Gastrocnemius medialis (tissue), 4 donors: ENCODE data around the gene EMCN. TPM values are rescaled to one million over a fixed set of nuclear protein-coding genes. Genes with fewer than 3 reads are reported as not detected.
A peak's percentile ranks its signal among the peaks of the same experiment; 100 is the strongest.

Experiments
- ATAC-seq, 2 donors: fragments of 150-250 bp; one replicate each; pipeline ENCODE4 v1.9.1; 2016
- DNase-seq, 2 donors: peaks; one replicate each; pipeline ENCODE4 v3.0.0-alpha.2; 2019
- H3K27ac ChIP-seq, 4 donors: fragments of 200-600 bp; sonication (generic); 1 replicate in 1 of 4; 2 replicates in 3 of 4; pipeline ENCODE4 v1.5.1; 2016 to 2018; ENCODE audit warnings: mild to moderate bottlenecking in 2 of 4, moderate library complexity in 1 of 4
- H3K27me3 ChIP-seq, 3 donors: fragments of 200-600 bp; sonication (generic) in 2 of 3; 1 replicate in 1 of 3; 2 replicates in 2 of 3; pipeline versions ENCODE4 v1.5.1 to v1.6.0; 2016 to 2019; ENCODE audit warnings: mild to moderate bottlenecking in 1 of 3, moderate library complexity in 1 of 3
- H3K36me3 ChIP-seq, 2 donors: fragments of 200-600 bp; sonication (generic) in 1 of 2; one replicate each; pipeline ENCODE4 v1.5.1; 2017 to 2018
- H3K4me1 ChIP-seq, 2 donors: fragments of 200-600 bp; sonication (generic) in 1 of 2; one replicate each; pipeline ENCODE4 v1.5.1; 2016 to 2017; ENCODE audit warnings: mild to moderate bottlenecking in 2 of 2
- H3K4me3 ChIP-seq, 4 donors: fragments of 200-600 bp; sonication (generic) in 3 of 4; 1 replicate in 1 of 4; 2 replicates in 3 of 4; pipeline ENCODE4 v1.5.1; 2016 to 2019; ENCODE audit warnings: mild to moderate bottlenecking in 2 of 4
- H3K9me3 ChIP-seq, 3 donors: fragments of 200-600 bp; sonication (generic) in 2 of 3; 1 replicate in 1 of 3; 2 replicates in 2 of 3; pipeline ENCODE4 v1.5.1; 2016 to 2019
- POLR2A ChIP-seq, 2 donors: fragments of 450-650 bp; IDR thresholded peaks; one replicate each; pipeline ENCODE4 v1.6.1; 2017; ENCODE audit warnings: antibody characterized with exemption in 2 of 2, mild to moderate bottlenecking in 2 of 2, moderate library complexity in 2 of 2
- in situ Hi-C, 4 donors: fragments of 200-750 bp; cut with MboI; loops; one replicate each; pipeline versions ENCODE4 v1.15.0 to v1.8.0; 2017; ENCODE audit warnings: low sequenced_read_pairs in 4 of 4
- intact Hi-C: fragments of 100-400 bp; cut with DNase I; formaldehyde crosslinking; loops from one replicate; pipeline ENCODE4 v1.15.1; 2023; ENCODE audit warnings: low total_unique reads
- total RNA-seq, 4 donors: library from RNA; depleted of rRNA; stranded (reverse); fragments of >200 nt; gene quantifications; one replicate each; pipeline versions ENCODE4 v1.1.0 to v1.2.3, GENCODE V29; 2016
- TF ChIP-seq, protein P1 (sequence below), 5 experiments: fragments of 450-650 bp in 3 of 5; fragments of 200-600 bp in 2 of 5; sonication (generic) in 2 of 5; IDR thresholded peaks in 4 of 5; conservative IDR thresholded peaks in 1 of 5; 1 replicate in 4 of 5; 2 replicates in 1 of 5; pipeline ENCODE4 v1.5.1; 2016 to 2019; ENCODE audit warnings: antibody characterized with exemption in 5 of 5, mild to moderate bottlenecking in 3 of 5, moderate library complexity in 3 of 5

Gene EMCN
- total RNA-seq, 4 donors from 2014 or later = 10.8 to 27.5 (median 12.2) TPM

DNA sequence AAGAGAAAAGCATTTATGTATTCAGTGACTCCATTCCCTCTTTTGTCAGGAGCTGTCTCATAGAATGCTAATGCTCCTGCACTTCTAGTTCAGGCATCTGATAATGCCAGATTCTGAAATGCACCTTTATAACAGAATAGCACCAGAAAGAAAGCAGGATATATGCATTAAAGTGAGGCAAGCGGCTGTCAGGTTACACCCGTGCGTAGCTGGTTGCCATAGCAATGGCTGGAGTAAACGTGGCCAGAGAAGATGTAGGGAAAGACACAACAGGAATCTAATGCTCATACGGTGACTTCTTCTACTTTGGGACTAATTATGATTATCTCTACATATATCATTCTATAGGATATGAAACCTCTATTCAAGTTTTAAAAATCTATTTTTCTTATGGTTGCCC, 5.9 kb downstream of the EMCN start:
- intact Hi-C loops (no loop called here), in situ Hi-C loops (no loop called here)
- peak overlapping the region in 3 of 4 donors; percentile 10 to 34 (median 14) for H3K27ac ChIP-seq

DNA sequence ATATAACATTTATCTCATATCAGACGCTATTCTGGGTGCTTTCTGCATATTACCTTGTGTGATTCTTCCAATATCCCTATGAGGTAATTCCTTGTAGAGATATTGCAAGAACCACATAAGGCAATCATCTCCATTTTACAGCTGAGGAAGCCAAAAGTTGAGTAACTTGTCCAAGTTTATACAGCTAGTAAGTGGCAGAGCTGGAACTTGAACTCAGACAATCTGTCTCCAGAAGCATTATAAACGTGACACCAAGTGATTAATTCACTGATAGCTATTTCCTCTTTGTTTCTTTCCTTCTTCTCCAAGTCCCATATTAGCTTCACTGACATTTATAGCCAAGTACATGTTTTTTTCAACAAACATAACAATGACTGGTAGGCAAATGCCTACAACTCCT, 7.3 kb downstream of the EMCN start:
- in situ Hi-C loops = no loop called here
- TF ChIP-seq POLR2A (IDR thresholded peaks at IDR 0.05) = no peak
- TF ChIP-seq, protein P1, sequence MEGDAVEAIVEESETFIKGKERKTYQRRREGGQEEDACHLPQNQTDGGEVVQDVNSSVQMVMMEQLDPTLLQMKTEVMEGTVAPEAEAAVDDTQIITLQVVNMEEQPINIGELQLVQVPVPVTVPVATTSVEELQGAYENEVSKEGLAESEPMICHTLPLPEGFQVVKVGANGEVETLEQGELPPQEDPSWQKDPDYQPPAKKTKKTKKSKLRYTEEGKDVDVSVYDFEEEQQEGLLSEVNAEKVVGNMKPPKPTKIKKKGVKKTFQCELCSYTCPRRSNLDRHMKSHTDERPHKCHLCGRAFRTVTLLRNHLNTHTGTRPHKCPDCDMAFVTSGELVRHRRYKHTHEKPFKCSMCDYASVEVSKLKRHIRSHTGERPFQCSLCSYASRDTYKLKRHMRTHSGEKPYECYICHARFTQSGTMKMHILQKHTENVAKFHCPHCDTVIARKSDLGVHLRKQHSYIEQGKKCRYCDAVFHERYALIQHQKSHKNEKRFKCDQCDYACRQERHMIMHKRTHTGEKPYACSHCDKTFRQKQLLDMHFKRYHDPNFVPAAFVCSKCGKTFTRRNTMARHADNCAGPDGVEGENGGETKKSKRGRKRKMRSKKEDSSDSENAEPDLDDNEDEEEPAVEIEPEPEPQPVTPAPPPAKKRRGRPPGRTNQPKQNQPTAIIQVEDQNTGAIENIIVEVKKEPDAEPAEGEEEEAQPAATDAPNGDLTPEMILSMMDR (IDR thresholded peaks at IDR 0.05 in 4 of 5, conservative IDR thresholded peaks at IDR 0.05 in 1 of 5) = no peak
- no peak for DNase-seq
- intact Hi-C loops = no loop called here
- Histone ChIP-seq H3K27ac (no peak overlapping the region), H3K4me3 (no peak overlapping the region), H3K27me3 (no peaks in the 10 kb centered on the region), H3K4me1 (peaks cover 0 to 12% of the 10 kb centered on the region in 2 donors), H3K36me3 (no peaks in the 10 kb centered on the region), H3K9me3 (no peaks in the 10 kb centered on the region)
- no peak for ATAC-seq

More for the DNA sequence above, 5.9 kb downstream of the EMCN start:
- H3K4me1 ChIP-seq = peaks cover 0 to 12% of the 10 kb centered on the region in 2 donors
- no peak overlapping the region for H3K4me3 ChIP-seq
- TF ChIP-seq POLR2A (IDR thresholded peaks at IDR 0.05) = no peak
- TF ChIP-seq, protein P1 (IDR thresholded peaks at IDR 0.05 in 4 of 5, conservative IDR thresholded peaks at IDR 0.05 in 1 of 5) = no peak
- ATAC-seq (no peak), DNase-seq (no peak)
- H3K27me3 ChIP-seq = no peaks in the 10 kb centered on the region
- H3K36me3 ChIP-seq = no peaks in the 10 kb centered on the region
- no peaks in the 10 kb centered on the region for H3K9me3 ChIP-seq

DNA sequence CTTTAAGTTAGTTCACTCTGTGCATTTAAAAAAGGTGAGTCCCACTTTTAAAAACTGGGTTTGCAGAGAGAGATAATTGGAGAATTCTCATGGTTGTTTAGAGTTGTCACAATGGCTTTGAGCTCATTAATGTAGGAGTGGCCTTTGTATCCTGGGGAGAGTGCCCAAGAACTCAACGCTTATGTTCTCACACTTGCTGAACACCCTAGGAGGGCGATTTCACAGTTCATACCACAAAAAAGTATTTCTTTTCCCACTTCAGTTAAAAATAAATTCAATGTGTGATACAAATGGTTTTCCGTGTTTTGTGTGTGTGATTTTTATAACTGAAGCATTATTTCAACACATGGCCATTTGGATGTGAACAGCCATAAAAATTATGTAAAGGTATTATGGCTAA, 8.4 kb downstream of the EMCN start:
- peaks cover 0 to 12% of the 10 kb centered on the region in 2 donors for H3K4me1 ChIP-seq
- no peak for TF ChIP-seq POLR2A (IDR thresholded peaks at IDR 0.05)
- TF ChIP-seq, protein P1 (IDR thresholded peaks at IDR 0.05 in 4 of 5, conservative IDR thresholded peaks at IDR 0.05 in 1 of 5) = no peak
- H3K27ac ChIP-seq = no peak overlapping the region
- in situ Hi-C loops (no loop called here), intact Hi-C loops (no loop called here)
- no peaks in the 10 kb centered on the region for H3K27me3 ChIP-seq
- no peaks in the 10 kb centered on the region for H3K36me3 ChIP-seq
- H3K4me3 ChIP-seq = no peak overlapping the region
- DNase-seq = no peak
- ATAC-seq = no peak
- H3K9me3 ChIP-seq = no peaks in the 10 kb centered on the region

DNA sequence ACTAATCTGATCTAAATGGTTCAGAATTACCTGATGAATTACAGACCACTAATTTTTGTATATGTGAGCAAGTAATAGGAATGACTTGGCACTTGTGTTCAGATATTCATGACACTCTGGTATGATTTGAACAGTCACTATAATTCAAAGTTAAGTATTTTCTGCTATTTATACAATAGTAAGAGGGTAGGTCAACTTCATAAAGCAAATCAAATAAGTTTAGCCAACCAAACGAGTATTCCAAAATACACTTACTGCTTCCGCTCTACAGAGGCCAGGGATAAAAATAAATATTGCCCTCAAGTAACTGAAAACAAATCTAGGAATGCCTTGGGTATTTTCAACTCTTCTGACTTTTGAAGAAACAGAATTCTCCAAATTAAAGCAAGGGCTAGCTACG, 9.1 kb downstream of the EMCN start:
- ATAC-seq (no peak), DNase-seq (no peak)
- H3K4me1 ChIP-seq = peaks cover 0 to 12% of the 10 kb centered on the region in 2 donors
- in situ Hi-C loops (no loop called here), intact Hi-C loops (no loop called here)
- H3K27ac ChIP-seq = no peak overlapping the region
- no peaks in the 10 kb centered on the region for H3K36me3 ChIP-seq
- TF ChIP-seq, protein P1 (IDR thresholded peaks at IDR 0.05 in 4 of 5, conservative IDR thresholded peaks at IDR 0.05 in 1 of 5) = no peak
- TF ChIP-seq POLR2A (IDR thresholded peaks at IDR 0.05) = no peak
- no peaks in the 10 kb centered on the region for H3K9me3 ChIP-seq
- no peaks in the 10 kb centered on the region for H3K27me3 ChIP-seq
- H3K4me3 ChIP-seq = no peak overlapping the region
